GM13976 (cell line): ENCODE results near the gene VPS26C.

ENCODE experiments used
- DNase-seq: peaks from one replicate; pipeline ENCODE4 v3.0.0; 2012; ENCODE audit warnings: low spot score
- in situ Hi-C: fragments of 300-500 bp; cut with MboI; formaldehyde crosslinking; loops from one replicate; pipeline ENCODE4 v1.12.0; 2022; ENCODE audit warnings: low sequenced_read_pairs, mixed read lengths, inconsistent platforms; ENCODE audit not compliant: unreplicated experiment
- TF ChIP-seq, protein P1 (sequence below): IDR thresholded peaks from 2 replicates; pipeline ENCODE4 v1.5.1; 2012; ENCODE audit warnings: borderline replicate concordance, mild to moderate bottlenecking; ENCODE audit not compliant: insufficient read depth; ENCODE audit errors: extremely low read depth, missing control alignments, control extremely low read depth

Gene VPS26C

DNA sequence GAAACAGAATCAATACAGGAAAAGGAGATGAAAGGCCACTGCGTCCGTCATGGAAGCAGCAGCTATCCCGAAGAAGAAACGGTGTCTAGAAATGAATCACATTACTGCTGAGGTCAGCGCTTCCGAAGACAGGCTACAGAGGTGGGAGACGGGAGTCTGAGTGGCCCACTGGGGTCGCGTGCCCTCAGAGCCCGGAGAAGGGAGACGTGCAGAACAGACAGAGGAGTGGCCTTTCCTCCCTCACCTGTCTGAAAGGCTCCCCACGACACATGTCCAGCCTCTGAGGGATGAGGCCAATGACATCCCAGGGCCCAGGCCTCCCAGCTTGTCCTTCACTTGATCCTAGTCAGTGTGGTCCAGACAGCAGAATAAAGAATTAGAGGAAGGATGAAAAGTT is 35.9 kb downstream of the VPS26C start:
- in situ Hi-C loops: no loop called here
- TF ChIP-seq, protein P1, sequence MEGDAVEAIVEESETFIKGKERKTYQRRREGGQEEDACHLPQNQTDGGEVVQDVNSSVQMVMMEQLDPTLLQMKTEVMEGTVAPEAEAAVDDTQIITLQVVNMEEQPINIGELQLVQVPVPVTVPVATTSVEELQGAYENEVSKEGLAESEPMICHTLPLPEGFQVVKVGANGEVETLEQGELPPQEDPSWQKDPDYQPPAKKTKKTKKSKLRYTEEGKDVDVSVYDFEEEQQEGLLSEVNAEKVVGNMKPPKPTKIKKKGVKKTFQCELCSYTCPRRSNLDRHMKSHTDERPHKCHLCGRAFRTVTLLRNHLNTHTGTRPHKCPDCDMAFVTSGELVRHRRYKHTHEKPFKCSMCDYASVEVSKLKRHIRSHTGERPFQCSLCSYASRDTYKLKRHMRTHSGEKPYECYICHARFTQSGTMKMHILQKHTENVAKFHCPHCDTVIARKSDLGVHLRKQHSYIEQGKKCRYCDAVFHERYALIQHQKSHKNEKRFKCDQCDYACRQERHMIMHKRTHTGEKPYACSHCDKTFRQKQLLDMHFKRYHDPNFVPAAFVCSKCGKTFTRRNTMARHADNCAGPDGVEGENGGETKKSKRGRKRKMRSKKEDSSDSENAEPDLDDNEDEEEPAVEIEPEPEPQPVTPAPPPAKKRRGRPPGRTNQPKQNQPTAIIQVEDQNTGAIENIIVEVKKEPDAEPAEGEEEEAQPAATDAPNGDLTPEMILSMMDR: no peak
- no peak for DNase-seq

DNA sequence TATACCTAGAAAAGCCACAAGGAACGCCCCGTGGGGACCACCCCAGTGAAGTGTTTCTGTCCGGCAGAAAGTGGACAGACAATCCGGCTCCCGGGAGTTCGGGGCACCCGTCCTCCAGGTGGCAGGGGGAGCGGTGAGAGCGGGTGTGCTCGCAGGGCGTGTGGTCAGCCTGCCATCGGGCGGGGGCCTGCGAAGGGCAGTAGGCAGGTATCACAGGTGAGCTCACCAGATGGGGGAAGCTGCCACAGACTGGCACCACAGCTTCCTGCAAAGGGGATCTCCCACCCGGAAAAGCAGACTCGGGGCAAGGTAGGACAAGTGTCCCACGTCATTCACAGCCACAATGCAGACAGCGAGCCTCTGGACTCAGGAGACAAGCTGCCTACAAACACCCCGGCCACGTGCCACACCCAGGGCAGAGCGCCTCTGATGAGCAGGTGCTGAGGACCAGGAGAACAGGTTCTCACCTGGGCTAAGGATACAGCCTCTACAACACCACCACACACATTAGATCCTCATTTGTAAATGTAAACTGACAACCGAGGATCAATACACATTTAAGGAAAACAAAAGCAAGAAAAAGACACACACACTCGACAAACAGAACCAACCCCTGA is 36.4 kb downstream of the VPS26C start:
- in situ Hi-C loops: no loop called here
- DNase-seq: no peak
- TF ChIP-seq, protein P1: no peak

DNA sequence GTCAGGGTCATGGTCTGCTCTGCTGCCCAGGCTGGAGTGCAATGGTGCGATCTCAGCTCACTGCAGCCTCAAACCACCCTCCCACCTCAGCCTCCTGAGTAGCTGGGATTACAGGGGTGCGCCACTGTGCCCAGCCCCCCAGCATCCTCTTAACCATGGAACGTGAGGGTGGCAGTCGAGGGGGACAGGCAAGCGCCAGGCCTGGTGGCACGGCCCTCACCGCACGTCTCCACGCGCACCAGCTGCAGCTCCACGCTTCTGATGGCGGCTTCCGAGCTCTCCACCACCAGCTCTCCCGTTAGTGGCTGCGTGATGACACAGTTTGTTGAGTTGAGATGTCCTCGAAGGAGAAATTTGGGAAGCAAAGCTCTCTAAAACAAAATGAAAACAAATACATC is 39.1 kb downstream of the VPS26C start:
- DNase-seq: no peak
- in situ Hi-C loops: no loop called here
- TF ChIP-seq, protein P1: no peak

DNA sequence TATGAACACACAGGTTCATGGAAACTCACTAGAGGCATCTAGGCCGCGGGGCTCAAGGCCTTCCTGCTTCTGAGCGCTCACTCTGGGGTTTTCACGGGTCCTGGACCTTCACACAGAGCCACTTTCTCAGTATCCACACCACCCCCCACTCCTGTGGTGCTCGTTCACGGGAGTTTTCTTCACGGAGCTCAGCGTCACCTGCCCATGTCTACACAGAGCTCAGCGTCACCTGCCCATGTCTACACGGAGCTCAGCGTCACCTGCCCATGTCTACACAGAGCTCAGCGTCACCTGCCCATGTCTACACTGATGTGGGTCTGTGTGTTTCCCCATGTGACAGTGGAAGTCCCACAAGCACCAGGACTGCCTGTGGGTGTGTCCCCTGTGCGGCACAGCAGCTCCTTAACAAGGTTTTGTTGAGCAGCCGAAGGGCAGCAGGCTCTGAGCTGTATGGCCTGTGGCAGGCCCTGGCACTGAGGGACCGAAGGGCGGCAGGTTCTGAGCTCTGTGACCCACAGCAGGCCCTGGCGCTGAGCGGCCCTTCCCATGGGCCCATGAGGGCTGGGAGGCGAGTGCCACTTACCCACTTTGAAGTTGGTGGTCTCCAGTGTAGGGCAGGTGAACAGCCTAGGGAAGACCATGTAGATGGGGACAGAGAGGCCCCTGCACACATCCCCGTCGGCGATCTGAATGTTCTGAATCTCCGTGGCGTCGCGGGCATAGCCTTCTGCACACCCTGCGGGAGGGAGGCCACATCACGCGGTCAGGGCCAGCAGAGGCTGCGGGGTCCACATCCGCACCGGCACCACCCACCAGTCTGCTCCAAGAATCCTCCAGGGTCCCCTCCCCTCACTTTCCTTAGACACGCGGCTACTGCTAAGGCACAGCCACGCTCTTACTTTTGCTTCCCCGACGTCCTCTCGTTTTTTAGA is 39.8 kb downstream of the VPS26C start:
- in situ Hi-C loops: no loop called here
- no peak for DNase-seq
- TF ChIP-seq, protein P1: no peak

DNA sequence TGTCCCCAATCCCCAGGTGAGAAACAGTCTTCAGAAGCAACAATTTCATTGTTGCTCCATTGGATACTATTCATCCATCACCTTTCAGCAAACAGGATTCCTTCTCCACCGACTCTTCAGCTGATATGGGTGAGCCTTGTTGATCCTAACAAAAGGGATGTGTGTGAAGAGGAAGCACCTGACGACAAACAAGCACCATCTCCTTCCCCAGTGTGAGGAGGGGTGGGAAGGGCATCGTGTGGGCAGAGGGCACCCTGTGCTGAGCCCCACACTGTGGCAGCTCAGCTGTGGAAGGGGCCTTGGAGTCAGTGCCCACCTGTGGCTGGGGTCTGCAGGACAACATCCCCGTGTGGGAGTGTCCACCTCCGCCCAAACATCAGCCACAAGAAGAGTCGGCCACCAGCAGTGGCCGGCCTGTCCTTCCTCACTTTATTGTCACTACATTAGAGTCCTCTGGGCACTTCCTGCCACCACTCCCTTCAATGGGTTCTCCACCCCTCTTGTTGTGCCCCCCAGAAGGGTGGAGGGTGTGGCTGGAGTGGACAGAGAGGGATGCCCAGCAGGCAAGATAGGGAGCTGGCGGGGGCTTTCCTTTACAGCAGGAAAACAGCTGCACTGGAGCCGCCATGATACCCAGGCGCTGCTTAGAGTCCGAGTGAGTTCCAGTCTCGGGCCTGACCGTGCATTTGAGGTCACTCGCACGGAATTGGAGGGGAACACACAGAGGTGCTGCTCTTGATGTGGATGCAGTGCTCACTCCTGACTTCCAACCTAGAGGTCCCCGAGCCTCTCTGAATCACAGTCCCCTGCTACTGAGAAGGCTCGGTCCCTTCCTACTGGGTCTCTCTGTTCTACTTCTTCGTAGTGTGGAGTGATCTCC is 40.9 kb downstream of the VPS26C start:
- in situ Hi-C loops: no loop called here
- no peak for DNase-seq
- TF ChIP-seq, protein P1: no peak
